ENCODE results near the gene CD22.

GRCh38 chr19:35377656-35378055, 48.7 kb downstream of the CD22 start:
- no peak for TF ChIP-seq PKNOX1 (IDR thresholded peaks at IDR 0.05)
- no peak for TF ChIP-seq NFRKB (IDR thresholded peaks at IDR 0.05)
- no peak for TF ChIP-seq ELF4 (IDR thresholded peaks at IDR 0.05)

All from HEK293T (cell line).